Mucosa of gallbladder (tissue), 1 donor: ENCODE results near the gene NRCAM. TPM values are rescaled to one million over a fixed set of nuclear protein-coding genes. Genes with fewer than 3 reads are reported as not detected.
"Not testable (repeated sequence)": the region's sequence is repeated elsewhere in the genome, so short reads cannot be mapped to it uniquely, and the experiment has no call there.

Experiments used
- DNase-seq: peaks from one replicate; pipeline ENCODE4 v3.0.0-alpha.2; 2020; ENCODE audit warnings: low spot score
- total RNA-seq: library from RNA; stranded (reverse); gene quantifications from one replicate; pipeline ENCODE4 v1.2.1, GENCODE V29; 2021
- donor health status: DM: no; HTN: no; CAD: no.

Gene NRCAM
- total RNA-seq, 1 donor from 2014 or later, result 38.2 TPM

GRCh38 chr7:108280136-108280535 lies 176.1 kb downstream of the NRCAM start:
- DNase-seq, result no peak

- DNase-seq, result no peak
Measured at GRCh38 chr7:108278776-108279175, 177.5 kb downstream of the NRCAM start.

GRCh38 chr7:108278281-108278680 lies 178.0 kb downstream of the NRCAM start:
- DNase-seq, result no peak

- not testable (repeated sequence) for DNase-seq
Measured at GRCh38 chr7:108274447-108274846, 181.8 kb downstream of the NRCAM start.

- DNase-seq, result not testable (repeated sequence)
Measured at GRCh38 chr7:108272891-108273290, 183.3 kb downstream of the NRCAM start.

GRCh38 chr7:108270385-108271015 lies 185.7 kb downstream of the NRCAM start:
- DNase-seq, result no peak

GRCh38 chr7:108268200-108268820 lies 187.9 kb downstream of the NRCAM start:
- DNase-seq, result no peak

GRCh38 chr7:108267615-108268014 lies 188.6 kb downstream of the NRCAM start:
- no peak for DNase-seq

- DNase-seq, result no peak
Measured at GRCh38 chr7:108266491-108266890, 189.7 kb downstream of the NRCAM start.

GRCh38 chr7:108266035-108266434 lies 190.2 kb downstream of the NRCAM start:
- DNase-seq, result no peak

- DNase-seq, result no peak
Measured at GRCh38 chr7:108265007-108265406, 191.2 kb downstream of the NRCAM start.

- DNase-seq, result no peak
Measured at GRCh38 chr7:108263425-108263824, 192.8 kb downstream of the NRCAM start.

GRCh38 chr7:108261560-108262255 lies 194.5 kb downstream of the NRCAM start:
- no peak for DNase-seq

GRCh38 chr7:108259447-108259846 lies 196.8 kb downstream of the NRCAM start:
- DNase-seq, result not testable (repeated sequence)

GRCh38 chr7:108257954-108258353 lies 198.3 kb downstream of the NRCAM start:
- DNase-seq, result no peak

GRCh38 chr7:108254259-108254658 lies 202.0 kb downstream of the NRCAM start:
- no peak for DNase-seq

GRCh38 chr7:108253275-108254044 lies 202.8 kb downstream of the NRCAM start:
- peak; percentile 17 for DNase-seq

GRCh38 chr7:108252177-108252576 lies 204.1 kb downstream of the NRCAM start:
- no peak for DNase-seq

- DNase-seq, result no peak
Measured at GRCh38 chr7:108251700-108252099, 204.5 kb downstream of the NRCAM start.

- no peak for DNase-seq
Measured at GRCh38 chr7:108249453-108249852, 206.8 kb downstream of the NRCAM start.

- DNase-seq, result no peak
Measured at GRCh38 chr7:108248821-108249220, 207.4 kb downstream of the NRCAM start.

GRCh38 chr7:108248418-108248817 lies 207.8 kb downstream of the NRCAM start:
- DNase-seq, result no peak
